Ammon's horn (tissue), 1 donor: Measurements from ENCODE around the gene TMEM186.
A peak's percentile ranks its signal among the peaks of the same experiment; 100 is the strongest.
"Not testable (repeated sequence)": the region's sequence is repeated elsewhere in the genome, so short reads cannot be mapped to it uniquely, and the experiment has no call there.

ENCODE experiments used
- DNase-seq: peaks from one replicate; pipeline ENCODE4 v3.0.0-alpha.2; 2016; ENCODE audit warnings: low spot score

The TMEM186 gene

GRCh38 chr16:8797364-8798173, at the start of gene TMEM186, which contains the start of gene PMM2:
TSS of gene TMEM186 (minus strand) at chr16:8797639. CDS start at chr16:8797614, 25 bp downstream.
TSS of gene PMM2 (plus strand) at chr16:8797839. CDS start at chr16:8797883, 44 bp downstream.
- peak; percentile 99 for DNase-seq

GRCh38 chr16:8847145-8847544, 49.7 kb upstream of the TMEM186 start:
- no peak for DNase-seq

GRCh38 chr16:8846401-8846932, 49.0 kb upstream of the TMEM186 start:
- no peak for DNase-seq

- no peak for DNase-seq
Observed at GRCh38 chr16:8845699-8846298, 48.4 kb upstream of the TMEM186 start.

- DNase-seq = not testable (repeated sequence)
Observed at GRCh38 chr16:8843296-8843695, 45.9 kb upstream of the TMEM186 start.

GRCh38 chr16:8842016-8842415, 44.6 kb upstream of the TMEM186 start:
- DNase-seq = not testable (repeated sequence)

GRCh38 chr16:8837594-8837993, 40.2 kb upstream of the TMEM186 start:
- DNase-seq = not testable (repeated sequence)

GRCh38 chr16:8836797-8837196, 39.4 kb upstream of the TMEM186 start:
- DNase-seq = not testable (repeated sequence)

- DNase-seq = no peak
Observed at GRCh38 chr16:8832717-8833105, 35.3 kb upstream of the TMEM186 start.

GRCh38 chr16:8831871-8832716, 34.7 kb upstream of the TMEM186 start:
- DNase-seq = no peak

GRCh38 chr16:8831450-8831849, 34.0 kb upstream of the TMEM186 start:
- no peak for DNase-seq

- no peak for DNase-seq
Observed at GRCh38 chr16:8828541-8829165, 31.2 kb upstream of the TMEM186 start.

GRCh38 chr16:8826278-8826879, 28.9 kb upstream of the TMEM186 start:
- DNase-seq = no peak

GRCh38 chr16:8822403-8822802, 25.0 kb upstream of the TMEM186 start:
- DNase-seq = no peak

- DNase-seq = no peak
Observed at GRCh38 chr16:8819411-8820034, 22.1 kb upstream of the TMEM186 start.

GRCh38 chr16:8818504-8819270, 21.2 kb upstream of the TMEM186 start:
- no peak for DNase-seq

GRCh38 chr16:8816967-8817655, 19.7 kb upstream of the TMEM186 start:
- DNase-seq = no peak

GRCh38 chr16:8814095-8814806, 16.8 kb upstream of the TMEM186 start:
- no peak for DNase-seq
